HG03280 (cell line): ENCODE results near the gene CRYBA4.
A peak's percentile ranks its signal among the peaks of the same experiment; 100 is the strongest.
"Not testable (repeated sequence)": the region's sequence is repeated elsewhere in the genome, so short reads cannot be mapped to it uniquely, and the experiment has no call there.

Experiments used
- ATAC-seq: cut with Tn5 transposase; IDR thresholded peaks from one replicate; pipeline ENCODE4 v1.9.1; 2021; ENCODE audit warnings: mild to moderate bottlenecking, moderate library complexity; ENCODE audit not compliant: unreplicated experiment

Gene CRYBA4

DNA sequence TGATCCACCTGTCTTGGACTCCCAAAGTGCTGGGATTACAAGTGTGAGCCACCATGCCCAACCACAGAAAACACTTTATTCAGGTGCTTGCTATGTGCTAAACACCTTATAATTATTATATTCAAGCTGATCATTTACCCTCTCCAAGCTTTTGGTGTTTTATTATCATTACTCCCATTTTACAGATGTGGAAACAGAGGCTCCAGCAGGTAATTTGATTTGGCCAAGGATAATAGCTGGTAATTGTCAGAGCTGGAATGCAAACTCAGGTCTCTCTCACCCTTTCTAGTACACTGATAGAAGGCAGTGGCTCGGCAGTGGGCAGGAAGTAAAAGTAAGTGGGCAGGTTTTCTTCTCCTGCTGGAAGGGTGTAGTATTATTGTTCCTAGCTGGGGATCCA, 28.0 kb upstream of the CRYBA4 start:
- ATAC-seq, result no peak

DNA sequence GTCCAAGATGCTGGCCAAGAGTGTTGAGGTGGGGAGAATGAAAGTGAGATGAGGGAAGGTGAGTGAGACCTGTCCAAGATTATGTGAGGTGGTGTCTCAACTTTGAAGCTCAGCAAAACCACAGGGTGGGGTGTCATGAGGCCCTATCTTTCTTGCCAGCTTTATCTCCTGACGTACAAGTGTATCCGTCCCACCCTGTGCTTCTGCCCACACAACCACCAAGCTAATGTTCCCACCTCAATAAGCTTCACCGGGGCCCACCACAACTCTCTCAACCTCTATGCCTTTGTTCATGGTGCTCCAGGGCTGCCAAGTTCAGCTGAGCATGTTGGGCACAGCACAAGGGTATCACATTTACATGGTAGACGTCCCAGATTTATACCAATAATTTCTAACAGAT, 24.7 kb upstream of the CRYBA4 start:
- ATAC-seq, result no peak

DNA sequence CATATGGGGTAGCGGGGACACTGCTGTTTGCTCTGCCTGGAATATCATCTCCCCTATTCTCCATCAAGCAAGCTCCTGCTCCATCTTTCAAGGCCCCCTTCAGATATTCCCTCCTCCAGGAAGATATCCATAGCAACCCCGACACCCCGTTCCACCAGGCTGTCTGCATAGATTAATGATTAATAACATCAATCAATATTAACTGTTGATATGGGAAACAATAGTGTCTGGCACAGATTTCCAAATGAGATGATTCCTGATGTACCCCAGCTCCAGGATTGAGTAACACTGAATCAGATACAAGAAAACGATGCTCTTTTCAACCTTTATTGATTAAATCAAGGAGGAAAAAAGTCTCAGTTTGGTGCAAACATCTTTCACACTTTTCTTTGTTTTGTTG, 24.3 kb upstream of the CRYBA4 start:
- ATAC-seq, result no peak

DNA sequence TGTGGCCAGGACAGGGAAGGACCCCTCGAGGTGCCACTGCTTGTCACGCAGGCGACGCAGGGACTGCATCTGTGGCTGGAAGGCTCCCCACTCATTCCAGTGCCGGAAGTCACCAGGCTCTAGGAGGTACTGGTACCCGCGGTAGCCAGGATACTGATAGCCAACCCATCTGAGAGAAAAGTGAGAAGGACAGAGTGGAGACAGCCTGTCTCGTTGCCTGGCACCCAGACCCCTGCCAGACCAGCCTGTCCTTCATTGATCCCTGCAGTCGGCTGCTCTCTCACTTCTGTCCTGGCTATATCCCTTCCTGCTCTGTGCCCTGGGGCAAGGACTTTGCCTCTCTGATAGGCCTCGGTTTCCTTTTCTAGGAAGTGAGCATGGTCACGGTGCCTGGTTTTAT, 22.3 kb upstream of the CRYBA4 start:
- no peak for ATAC-seq

DNA sequence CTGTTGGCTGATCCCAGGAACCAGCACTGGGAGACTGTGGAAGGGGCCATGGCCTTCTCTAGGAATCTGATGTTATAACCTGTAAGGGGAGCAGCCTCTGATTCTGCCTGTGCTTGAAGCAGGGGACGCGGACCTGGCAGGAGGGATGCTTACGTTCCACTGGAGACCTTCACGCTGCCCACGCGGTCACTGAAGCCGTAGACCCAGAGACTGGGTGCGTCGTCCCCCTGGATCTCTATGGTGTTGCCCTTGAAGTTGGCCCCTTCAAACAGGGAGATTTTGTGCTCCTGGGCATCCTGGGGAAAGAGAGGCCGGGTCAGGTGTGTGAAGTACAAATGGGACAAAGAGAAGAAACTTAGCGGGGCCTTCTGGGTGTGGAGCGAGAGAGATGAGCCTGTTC, 20.0 kb upstream of the CRYBA4 start:
- no peak for ATAC-seq

DNA sequence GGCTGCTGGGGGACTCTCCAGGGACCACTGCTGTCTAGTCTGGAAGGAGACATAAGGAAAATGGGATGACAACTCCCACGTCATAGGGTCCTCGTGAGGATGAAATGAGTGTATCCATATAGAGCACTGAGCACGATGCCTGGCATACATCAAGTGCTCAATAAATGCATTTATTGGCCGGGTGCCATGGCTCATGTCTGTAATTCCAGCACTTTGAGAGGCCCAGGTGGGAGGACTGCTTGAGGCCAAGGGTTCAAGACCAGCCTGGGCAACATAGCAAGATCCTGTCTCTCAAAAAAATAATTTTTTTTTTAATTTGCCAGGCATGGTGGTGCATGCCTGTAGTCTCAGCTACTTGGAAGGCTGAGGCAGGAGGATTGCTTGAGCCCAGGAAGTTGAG, 19.6 kb upstream of the CRYBA4 start:
- no peak for ATAC-seq

DNA sequence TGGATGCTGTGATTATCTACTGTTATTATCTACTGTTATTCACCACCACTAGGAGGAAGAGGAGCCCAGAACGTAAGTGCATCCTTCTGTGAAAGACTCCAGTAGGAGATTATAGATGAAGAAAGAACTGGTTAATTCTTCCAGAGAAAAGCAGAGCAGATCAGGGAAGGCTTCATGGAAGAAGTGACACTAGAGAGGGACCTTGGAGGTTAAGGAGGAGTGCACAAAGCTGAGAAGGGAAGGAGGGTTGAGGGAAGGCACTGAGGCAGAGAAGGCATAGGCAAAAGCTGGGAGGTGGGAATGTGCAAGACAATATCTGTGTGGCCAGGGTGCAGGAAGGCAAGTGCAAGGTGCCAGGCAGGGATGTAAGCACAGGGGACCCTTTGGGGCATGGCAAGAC, 17.4 kb upstream of the CRYBA4 start:
- ATAC-seq, result no peak

DNA sequence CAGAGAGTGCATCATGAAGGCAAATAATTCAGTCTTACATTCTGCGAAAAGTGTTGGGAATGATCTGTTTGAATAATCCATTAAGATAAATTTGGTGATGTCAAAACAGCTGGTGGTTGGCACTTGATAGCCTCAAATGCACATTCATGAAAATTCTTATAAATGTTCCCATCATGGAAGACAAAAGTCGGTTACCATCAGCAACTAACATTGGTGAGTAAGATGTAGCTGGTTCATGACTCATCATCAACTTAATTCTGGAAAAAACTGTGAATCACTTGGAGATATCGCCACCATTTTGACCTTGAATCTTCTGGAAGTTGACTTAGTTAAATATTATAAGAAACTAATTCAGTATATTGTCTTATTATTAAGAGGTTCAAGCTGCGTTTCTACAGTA, 15.2 kb upstream of the CRYBA4 start:
- ATAC-seq, result no peak

DNA sequence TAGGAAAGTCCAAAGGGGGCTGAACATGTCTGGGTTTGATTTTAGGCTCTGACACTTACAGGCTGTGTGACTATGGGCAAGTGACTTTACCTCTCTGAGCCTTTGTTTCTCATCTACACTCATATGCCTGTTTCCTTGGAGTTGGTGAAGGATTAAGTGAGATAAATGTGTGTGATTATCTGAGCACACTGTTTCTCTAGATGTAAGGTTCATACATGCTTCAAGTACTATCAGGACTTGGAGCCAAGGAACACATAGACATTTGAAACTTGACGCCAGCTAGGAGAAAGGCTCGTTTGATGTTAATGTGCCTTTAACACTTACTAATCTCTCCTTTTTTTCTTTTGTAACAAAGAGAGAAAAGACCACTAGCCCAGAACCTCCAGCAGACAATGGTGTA, 13.6 kb upstream of the CRYBA4 start:
- ATAC-seq, result no peak

DNA sequence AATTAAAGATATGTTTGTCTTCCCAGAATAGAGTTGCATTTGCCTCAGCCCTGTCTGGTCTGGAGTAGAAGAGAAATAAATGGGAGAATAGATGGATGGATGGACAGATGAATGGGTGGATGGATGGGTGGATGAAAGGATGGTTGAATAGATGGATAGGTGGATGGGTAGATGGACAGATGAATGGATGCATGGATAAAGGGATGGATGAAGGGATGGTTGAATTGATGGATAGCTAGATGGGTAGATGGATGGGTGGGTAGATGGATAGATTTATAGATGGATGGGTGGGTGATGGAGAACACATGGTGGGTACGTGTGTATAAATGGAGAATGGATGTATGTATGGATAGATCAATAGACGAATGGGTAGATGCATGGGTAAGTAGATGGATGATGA, 12.5 kb upstream of the CRYBA4 start:
- ATAC-seq, result no peak

DNA sequence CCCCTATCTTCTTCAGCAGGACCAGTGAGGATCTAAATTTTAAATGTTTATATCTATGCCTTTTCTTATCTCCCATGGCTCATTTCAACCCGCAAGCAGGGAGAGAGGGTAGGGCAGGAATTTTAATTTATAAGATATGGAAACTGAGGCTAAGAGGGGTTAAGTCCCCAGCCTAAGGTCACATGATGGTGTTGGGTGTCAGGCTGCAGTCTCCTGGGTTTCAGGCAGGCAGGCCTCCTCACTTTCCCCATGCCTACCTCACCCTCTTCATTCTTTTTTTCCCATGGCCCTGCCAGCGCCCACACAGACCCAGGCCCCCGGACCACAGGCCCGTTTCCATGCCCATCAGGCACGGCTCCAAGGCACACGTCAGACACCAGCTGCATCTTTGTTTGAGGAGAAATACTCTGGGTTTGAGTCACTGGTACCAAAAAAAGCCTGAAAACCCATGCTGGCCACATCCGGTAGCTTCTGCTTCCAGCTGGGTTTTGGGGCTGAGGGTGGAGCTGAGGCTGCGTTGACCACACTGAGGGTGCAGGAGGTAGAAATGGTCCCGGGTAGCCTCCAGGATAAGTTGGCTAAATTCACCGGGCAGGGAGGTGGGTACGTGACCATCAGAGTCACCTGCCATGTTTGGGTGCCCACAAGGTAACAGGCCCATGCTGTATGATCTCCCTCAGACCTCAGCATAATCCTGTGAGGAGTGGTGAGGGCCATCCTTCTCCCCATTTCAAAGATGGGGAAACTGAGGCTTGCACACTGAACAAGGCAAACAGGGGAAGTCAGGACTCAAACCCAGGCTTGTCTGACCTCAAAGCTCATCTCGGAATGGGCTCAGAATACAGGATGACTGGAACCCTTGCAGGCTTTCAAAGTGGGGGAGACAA, 11.4 kb upstream of the CRYBA4 start:
- ATAC-seq, result peak; percentile 77

DNA sequence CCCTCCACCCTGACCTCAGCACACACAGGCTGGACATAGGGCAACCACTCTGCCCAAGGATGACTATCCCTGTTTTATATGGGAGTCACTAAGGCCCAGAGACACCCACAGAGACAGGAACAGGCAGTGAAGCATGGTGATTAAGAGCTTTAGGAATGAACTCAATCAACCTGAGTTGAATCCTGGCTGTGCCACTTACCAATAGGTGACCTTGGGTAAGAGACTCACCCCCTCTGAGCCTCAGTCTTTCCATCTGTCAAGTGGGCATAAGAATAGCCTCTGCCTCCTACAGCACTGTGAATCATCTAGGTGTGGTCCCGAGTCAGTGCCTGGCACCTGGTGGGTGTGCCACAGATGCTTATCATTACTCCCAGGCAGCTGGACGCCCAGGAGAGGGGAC, 10.8 kb upstream of the CRYBA4 start:
- ATAC-seq, result no peak

DNA sequence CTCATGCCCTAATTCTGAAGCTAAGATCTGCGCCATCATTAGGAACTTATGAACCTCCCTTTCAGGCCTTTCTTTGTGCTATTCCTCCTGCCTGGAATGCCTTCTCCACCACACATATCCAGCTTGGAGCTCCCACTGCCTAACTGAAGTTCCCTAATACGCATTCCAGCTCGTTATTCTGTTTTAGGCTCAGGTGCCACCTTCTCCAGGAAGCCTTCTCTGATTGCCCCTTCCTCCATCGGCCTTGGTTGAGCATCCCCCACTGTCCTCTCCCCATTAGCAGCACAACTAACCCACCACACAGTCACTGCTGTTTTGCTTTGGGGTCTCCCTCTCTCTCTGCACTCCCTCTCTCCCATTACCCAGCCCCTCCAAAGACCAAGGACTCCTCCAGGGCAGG, 9.1 kb upstream of the CRYBA4 start:
- no peak for ATAC-seq

DNA sequence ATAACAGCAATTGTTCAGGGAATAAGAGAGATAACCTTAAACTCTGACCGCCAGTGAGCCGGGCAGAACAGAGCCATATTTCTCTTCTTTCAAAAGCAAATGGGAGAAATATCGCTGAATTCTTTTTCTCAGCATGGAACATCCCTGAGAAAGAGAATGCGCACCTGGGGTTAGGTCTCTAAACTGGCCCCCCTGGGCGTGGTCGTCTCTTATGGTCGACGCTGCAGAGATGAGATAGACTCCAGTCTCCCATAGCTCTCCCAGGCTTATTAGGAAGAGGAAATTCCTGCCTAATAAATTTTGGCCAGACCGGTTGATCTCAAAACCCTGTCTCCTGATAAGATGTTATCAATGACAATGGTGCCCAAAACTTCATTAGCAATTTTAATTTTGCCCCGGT, 8.0 kb upstream of the CRYBA4 start:
- not testable (repeated sequence) for ATAC-seq

DNA sequence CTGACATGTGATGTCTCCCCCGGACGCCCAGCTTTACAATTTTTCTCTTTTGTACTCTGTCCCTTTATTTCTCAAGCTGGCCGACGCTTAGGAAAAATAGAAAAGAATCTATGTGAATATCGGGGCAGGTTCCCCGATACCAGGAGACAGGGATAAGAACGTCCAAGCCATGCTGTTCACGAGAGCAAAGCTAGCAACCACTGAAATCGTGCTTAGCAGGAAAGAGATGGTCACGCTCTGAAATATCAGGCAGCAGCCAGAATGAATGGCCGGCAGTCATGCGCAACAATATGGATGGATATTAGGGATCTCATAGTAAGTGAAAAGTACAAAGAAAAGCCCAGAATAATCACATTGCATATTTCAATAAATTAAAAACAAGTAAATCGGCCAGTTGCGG, 7.4 kb upstream of the CRYBA4 start:
- no peak for ATAC-seq

DNA sequence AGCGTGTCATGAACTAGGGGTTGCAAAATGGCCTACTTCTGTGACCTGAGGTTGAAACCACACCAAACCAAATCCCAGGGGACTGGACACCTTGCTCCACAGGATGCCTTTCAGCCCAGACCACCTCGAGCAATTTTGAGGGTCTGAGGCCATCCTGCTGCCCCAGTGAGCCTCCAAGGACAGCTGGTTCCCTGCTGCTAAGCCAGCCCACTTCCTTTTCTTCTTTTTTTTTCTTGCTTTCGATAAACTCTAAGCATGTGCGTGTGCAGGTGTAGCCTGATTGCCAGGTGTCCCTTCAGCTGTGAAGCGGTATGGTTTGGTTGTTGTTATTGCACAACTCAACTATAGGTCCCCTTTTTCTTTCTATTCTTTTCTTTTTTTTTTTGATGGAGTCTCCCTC, 6.6 kb upstream of the CRYBA4 start:
- peak; percentile 60 for ATAC-seq

DNA sequence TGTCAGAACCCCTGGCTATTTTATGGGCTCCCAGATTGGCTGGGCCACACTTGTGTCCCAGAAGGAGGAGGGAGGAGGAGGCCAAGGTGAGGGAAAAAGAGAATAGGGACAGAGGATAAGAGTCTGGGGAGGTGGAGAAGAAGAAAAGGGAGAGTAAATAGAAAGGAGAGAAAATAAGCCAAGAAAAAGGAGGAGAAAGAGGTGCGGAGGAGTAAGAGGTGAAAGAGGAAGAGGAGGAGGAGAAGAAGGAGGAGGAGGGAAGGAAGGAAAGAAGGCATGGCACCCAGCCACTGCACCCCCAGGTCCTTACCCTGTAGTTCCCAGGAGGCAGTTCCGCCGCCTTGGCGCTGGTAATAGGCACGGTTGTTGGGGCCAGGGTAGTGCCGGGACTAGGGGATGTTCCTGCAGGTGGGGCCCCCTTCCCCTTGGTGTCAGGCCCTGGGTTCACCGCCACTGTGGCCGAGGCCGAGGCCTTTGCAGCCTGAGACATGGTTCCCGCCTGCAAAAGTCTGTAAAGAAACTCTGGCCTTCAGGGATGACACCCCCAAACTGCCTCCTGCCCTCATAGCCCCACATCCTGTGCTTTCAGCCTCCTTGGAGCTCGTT, 5.8 kb upstream of the CRYBA4 start:
- ATAC-seq, result no peak

DNA sequence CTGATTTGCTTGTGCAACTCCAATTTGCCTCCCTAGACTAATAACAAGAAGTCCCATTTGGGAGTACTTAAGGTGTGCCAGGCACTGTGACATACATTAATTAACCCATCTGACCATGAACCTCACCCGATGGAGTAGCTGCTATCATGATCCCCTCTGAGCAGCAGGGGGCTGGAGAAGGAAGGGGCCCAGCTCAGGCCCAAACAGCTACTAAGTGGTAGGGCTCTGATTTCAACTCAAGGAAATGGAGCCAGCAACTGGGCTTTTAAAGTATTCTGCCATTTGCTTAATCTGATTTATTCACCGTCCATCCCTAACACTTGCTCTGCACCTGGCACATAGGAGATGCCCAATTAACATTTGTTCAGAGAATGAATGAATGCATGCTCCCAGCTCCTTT, 5.1 kb upstream of the CRYBA4 start:
- no peak for ATAC-seq

DNA sequence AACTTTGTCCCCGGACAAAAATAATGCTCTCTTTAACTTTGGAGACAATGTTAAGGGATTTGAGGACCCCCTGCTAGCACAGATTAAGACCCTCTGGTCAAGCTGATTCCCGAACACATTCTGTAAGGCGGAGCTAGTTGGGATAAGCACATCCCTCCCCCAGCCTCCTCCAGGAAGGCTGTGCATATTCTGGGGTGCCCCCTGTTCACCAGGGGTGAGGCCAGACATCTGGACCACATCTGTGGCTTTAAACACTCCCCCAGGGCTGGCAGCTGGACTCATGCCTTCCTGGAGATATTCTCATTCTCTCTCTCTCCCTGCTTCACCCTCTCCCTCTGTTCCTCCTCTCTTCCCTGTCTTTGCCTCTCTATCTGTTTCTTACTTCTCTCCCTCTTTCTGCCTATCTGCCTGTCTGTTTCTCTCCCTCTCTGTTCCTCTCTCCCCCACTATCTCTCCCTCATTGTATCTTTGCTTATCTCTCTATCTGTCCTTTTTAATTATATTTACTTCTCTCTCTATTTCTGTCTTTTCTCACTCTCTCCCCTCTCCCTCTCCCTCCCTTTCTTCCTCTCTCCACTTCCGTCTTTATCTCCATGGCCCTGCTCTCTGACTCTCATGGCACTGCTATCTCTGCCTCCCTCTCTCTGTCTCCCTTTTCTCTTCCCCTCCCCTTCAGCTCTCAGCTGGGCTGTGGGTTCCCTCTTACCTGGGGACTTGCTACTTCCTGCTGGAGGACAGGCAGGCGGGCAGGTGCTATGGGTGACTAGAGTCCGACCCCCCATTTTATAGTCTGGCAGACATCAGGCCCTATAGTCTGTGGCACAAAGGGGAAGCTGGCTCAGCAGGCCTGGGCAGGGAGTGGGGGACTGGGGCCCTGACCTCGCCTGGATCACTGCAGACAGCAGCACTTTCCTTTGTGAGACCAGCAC, 4.2 kb upstream of the CRYBA4 start, which contains the start of gene CRYBB1:
TSS of gene CRYBB1 (minus strand) at position 757 of the 929 bp plus-strand sequence. CDS start 1,708 bp downstream, outside the sequence.
- no peak for ATAC-seq

DNA sequence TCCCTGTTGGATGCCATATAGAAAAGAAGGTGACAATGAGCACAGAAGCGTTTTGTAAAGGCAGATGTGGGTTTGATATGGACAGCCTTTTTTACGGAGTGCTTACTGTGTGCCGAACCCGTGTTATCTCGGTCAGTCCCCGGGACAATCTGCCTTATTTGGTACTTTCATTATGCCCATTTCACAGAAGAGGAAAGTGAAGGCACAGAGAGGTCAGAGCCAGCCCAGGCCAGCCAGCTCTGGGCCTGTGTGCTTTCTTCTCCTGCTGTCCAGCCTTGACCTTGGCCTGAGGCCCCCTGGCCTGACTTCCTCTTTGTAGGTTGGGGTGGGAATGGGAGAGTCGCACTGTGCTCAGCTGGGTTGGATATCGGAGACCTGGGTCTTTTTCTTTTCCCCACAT, 3.3 kb upstream of the CRYBA4 start:
- no peak for ATAC-seq

DNA sequence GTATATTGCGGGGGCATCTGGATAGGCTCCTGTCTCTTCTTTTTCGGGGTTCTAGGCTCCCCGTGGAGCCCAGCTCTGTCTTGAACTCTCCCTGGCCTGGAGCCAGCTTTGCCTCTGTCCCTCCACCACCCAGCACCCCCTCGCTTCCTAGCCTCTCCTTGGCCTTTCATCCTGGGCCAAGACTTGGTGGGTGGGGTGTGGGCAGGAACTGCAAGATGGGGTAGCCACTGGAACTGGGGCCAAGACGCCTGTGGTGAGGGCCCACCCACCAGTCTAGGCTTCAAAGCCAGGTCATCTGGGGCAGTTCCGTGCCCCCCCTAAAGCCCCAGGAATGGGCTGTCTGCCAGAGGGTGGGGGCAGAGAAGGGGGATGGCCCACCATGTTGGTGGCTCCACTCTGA, 2.3 kb upstream of the CRYBA4 start:
- ATAC-seq, result no peak
